Right hindlimb (tissue), 1 donor: ENCODE measurements around the gene SVIL.
"Not testable (repeated sequence)": the region's sequence is repeated elsewhere in the genome, so short reads cannot be mapped to it uniquely, and the experiment has no call there.

Experiments used
- DNase-seq: peaks from one replicate; pipeline ENCODE4 v3.0.0-alpha.2; 2018

The SVIL gene

GRCh38 chr10:29508554-29509244, 126.1 kb downstream of the SVIL start:
- DNase-seq = no peak

- DNase-seq = not testable (repeated sequence)
These were observed 127.0 kb downstream of the SVIL start for GRCh38 chr10:29507750-29508149.

GRCh38 chr10:29506324-29506921, 128.3 kb downstream of the SVIL start:
- not testable (repeated sequence) for DNase-seq

- DNase-seq = no peak
These were observed 132.4 kb downstream of the SVIL start for GRCh38 chr10:29502351-29502750.

- no peak for DNase-seq
These were observed 133.1 kb downstream of the SVIL start for GRCh38 chr10:29501692-29502091.

GRCh38 chr10:29499993-29500537, 134.7 kb downstream of the SVIL start:
- no peak for DNase-seq

GRCh38 chr10:29496341-29497162, 138.2 kb downstream of the SVIL start:
- peak; percentile 75 for DNase-seq

GRCh38 chr10:29495366-29495765, 139.4 kb downstream of the SVIL start:
- no peak for DNase-seq

- DNase-seq = no peak
These were observed 141.1 kb downstream of the SVIL start for GRCh38 chr10:29493697-29494096.

- no peak for DNase-seq
These were observed 142.0 kb downstream of the SVIL start for GRCh38 chr10:29492774-29493173.

- DNase-seq = no peak
These were observed 142.9 kb downstream of the SVIL start for GRCh38 chr10:29491918-29492317.

- not testable (repeated sequence) for DNase-seq
These were observed 143.9 kb downstream of the SVIL start for GRCh38 chr10:29490781-29491280.

GRCh38 chr10:29488471-29488870, 146.3 kb downstream of the SVIL start:
- not testable (repeated sequence) for DNase-seq

GRCh38 chr10:29487884-29488266, 146.9 kb downstream of the SVIL start:
- DNase-seq = not testable (repeated sequence)

- not testable (repeated sequence) for DNase-seq
These were observed 147.5 kb downstream of the SVIL start for GRCh38 chr10:29487032-29487883.

- no peak for DNase-seq
These were observed 148.3 kb downstream of the SVIL start for GRCh38 chr10:29486433-29486832.

- DNase-seq = not testable (repeated sequence)
These were observed 150.1 kb downstream of the SVIL start for GRCh38 chr10:29484677-29485076.

GRCh38 chr10:29482591-29483431, 152.0 kb downstream of the SVIL start:
- peak; percentile 45 for DNase-seq

- DNase-seq = no peak
These were observed 152.8 kb downstream of the SVIL start for GRCh38 chr10:29481906-29482440.

GRCh38 chr10:29479981-29480954, 154.5 kb downstream of the SVIL start:
- no peak for DNase-seq
